GM15510 (cell line): ENCODE results near the gene BMP8A.

Experiments used
- POLR2A ChIP-seq: IDR thresholded peaks from 3 replicates; pipeline ENCODE4 v1.6.1; 2011; ENCODE audit warnings: borderline replicate concordance; ENCODE audit not compliant: insufficient read length; ENCODE audit errors: extremely low read depth

BMP8A gene

GRCh38 chr1:39507230-39507928, 15.9 kb downstream of the BMP8A start:
- no peak for TF ChIP-seq POLR2A

DNA sequence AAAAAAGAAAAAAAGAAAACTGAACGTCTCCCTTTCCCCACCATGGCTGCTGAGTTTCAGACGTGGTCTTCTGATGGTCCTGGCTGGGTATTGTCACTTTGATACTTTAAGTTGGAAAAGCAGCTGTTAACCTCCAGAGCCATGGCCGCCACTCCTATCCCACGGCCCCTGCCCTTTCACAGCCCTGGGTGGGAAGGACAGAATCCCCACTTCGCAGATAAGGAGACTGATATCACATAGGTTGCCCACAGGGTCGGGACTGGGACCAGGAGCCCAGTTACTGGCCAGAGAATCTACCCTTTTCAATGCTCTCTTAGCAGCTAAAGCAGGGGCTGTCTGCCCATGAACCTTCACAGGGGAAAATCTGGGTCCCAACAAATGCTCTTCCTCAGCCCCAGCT, 16.8 kb downstream of the BMP8A start:
- no peak for TF ChIP-seq POLR2A

GRCh38 chr1:39508857-39509305, 17.4 kb downstream of the BMP8A start:
- no peak for TF ChIP-seq POLR2A

- no peak for TF ChIP-seq POLR2A
These were observed 18.0 kb downstream of the BMP8A start for GRCh38 chr1:39509360-39510009.

DNA sequence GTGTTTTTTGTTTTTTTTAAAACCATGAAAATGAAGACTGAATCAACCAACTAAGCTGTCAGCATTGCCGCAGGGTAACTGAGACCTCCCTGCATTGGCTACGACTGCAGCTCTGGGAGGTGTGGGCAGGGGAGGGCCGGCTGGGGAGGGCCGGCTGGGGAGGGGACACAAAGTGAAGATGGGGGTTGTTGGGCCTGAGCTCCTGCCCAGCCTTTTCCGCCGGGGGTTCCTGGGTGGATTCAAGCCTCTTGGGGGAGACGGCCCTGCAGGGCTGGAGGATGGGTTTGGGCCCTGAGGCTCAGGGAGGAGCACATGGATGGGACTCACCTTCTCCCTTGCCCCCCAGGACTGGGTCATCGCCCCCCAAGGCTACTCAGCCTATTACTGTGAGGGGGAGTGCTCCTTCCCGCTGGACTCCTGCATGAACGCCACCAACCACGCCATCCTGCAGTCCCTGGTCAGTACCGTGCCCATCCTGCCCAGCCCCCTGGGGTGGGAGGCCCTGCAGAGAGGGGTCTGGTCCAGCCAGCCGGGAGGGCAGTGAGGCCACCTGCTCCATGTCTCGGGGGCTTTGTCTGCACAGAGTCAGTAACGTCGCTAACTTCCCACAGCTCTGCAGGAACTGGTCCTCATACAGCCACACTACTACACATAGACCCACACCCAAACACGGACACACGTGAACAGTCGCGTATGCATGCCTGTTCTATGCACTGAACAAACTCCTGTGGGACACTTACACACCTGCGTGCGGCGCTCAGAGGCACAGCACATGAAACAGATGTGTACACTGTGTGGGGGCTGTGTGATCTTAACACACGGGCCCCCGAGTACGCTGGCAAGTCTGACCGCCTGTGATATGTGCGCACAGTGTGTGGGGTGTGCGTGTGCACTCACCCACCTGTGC, 31.5 kb downstream of the BMP8A start:
- no peak for TF ChIP-seq POLR2A

DNA sequence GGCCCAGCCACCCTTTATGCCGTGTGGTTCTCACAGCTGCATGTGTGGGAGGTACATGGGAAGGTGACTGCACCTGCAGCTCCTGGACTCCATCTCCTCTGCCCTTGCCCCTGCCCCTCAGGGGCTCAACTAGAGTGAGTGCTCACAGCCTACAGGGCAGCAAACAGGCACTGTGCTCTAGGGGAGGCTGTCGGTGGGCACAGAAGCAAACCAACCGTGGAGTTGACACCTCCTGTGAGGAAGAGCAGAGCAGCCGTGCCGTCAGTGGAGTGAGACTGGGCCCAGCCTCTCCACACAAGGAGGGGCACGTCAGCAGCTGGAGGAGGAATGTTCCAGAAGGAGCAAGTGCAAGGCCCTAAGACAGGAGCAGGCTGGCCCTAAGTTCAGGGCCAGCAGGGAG, 32.7 kb downstream of the BMP8A start:
- TF ChIP-seq POLR2A: no peak

DNA sequence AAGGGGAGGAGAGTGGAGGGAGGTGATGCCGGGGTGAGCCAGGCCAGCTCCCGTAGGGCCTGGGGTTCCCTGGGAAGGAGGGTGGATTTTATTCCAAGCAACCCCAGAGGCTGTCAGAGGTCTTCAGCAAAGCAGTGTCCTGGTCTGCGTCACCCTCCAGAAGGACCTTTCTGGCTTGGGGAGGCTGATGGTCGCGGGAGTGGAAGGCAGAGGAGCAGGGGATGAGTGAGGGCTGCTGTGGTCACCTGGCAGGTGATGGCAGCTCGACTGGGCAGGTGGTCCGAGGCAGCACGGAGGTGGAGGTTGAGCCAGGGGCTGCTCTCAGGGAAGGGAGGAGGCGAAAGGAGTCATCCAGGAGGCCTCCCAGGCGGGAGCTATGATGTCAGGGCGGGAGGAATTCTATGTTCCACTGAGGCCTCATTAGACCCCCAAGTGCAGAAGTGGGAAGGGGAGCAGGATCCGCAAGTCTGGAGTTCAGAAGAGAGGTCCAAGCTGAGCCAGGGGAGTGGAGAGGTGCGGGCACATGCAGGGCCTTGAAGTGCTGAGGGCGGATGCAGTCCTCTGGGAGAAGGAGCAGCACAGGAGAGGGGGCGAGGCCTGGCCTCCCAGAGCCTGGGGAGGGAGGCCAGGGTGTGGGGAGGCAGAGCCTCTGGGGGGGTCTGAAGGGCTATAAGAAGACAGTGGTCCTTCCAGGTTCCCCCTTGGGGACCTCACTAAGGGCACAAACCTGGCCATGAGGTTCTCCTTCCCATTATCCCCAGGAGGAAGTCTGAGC, 33.3 kb downstream of the BMP8A start:
- TF ChIP-seq POLR2A: no peak

DNA sequence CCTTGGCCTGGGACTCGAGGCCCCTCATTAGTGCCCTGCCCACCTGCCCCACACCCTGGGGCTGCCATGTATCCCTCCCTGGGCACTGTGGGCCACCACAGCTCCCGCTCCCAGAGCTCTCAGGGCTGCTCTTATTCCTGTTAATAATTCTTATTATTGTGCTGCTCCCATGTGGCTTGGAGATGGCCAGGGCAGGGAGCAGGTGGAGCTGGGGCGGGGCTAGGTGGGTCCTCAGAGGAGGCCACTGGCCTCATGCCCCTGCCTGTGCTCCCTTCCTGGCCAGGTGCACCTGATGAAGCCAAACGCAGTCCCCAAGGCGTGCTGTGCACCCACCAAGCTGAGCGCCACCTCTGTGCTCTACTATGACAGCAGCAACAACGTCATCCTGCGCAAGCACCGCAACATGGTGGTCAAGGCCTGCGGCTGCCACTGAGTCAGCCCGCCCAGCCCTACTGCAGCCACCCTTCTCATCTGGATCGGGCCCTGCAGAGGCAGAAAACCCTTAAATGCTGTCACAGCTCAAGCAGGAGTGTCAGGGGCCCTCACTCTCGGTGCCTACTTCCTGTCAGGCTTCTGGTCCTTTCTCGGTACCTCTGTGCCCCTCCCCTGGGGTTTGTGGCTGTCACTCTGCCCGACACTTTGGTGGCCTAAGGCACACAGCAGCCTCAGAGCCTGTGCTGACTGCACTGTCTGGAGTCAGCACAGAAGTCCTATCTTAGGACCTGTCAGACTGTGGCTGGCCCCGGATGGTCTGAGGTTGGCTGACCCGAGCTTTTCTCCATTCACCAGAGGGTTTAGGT, 34.1 kb downstream of the BMP8A start:
- peak; percentile 31 for TF ChIP-seq POLR2A

- no peak for TF ChIP-seq POLR2A
These were observed 35.2 kb downstream of the BMP8A start for GRCh38 chr1:39526466-39527189.

GRCh38 chr1:39528082-39528481, 36.6 kb downstream of the BMP8A start:
- no peak for TF ChIP-seq POLR2A

GRCh38 chr1:39529901-39530535, 38.6 kb downstream of the BMP8A start:
- TF ChIP-seq POLR2A: no peak

DNA sequence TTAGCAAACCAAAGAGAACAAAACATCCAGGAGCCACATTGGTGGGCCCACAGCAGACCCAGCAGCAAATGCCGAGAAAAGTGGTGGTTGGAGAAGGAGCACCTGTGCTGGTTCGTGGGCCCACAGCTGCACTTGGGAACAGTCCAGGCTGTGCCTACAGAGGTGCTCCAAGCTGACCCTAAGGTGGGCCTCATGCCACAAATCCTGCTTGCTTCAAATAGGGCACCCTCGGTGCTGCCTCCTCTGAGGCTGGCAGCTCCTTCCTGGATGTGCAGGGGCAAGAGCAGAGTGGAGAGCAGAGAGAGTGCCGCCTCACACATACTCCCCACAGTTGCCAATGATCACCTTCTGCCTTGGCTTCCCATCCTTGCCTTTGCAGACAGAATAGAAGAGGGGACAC, 40.1 kb downstream of the BMP8A start:
- TF ChIP-seq POLR2A: no peak

GRCh38 chr1:39533442-39533841, 42.0 kb downstream of the BMP8A start:
- TF ChIP-seq POLR2A: no peak
